SJCRH30 (cell line): ENCODE data around the gene LRIF1. TPM values are rescaled to one million over a fixed set of nuclear protein-coding genes. Genes with fewer than 3 reads are reported as not detected.

Source experiments
- DNase-seq, 2 experiments: peaks; one replicate each; pipeline ENCODE4 v3.0.0-alpha.2; 2015 to 2020
- H3K27ac ChIP-seq: fragments of 250-450 bp; sonication (Bioruptor Pico); 2 replicates; pipeline ENCODE4 v1.5.1; 2020; ENCODE audit warnings: mild to moderate bottlenecking, moderate library complexity
- H3K27me3 ChIP-seq: fragments of 250-450 bp; sonication (Bioruptor Pico); 2 replicates; pipeline ENCODE4 v1.5.1; 2020; ENCODE audit warnings: mild to moderate bottlenecking, moderate library complexity
- H3K36me3 ChIP-seq: fragments of 250-450 bp; sonication (Bioruptor Pico); 2 replicates; pipeline ENCODE4 v1.5.1; 2020; ENCODE audit warnings: mild to moderate bottlenecking, moderate library complexity
- H3K4me1 ChIP-seq: fragments of 250-450 bp; sonication (Bioruptor Pico); 2 replicates; pipeline ENCODE4 v1.5.1; 2020; ENCODE audit warnings: mild to moderate bottlenecking, moderate library complexity
- H3K4me3 ChIP-seq: fragments of 250-450 bp; sonication (Bioruptor Pico); 2 replicates; pipeline ENCODE4 v1.5.1; 2020; ENCODE audit warnings: mild to moderate bottlenecking, moderate library complexity
- H3K9me3 ChIP-seq: fragments of 250-450 bp; sonication (Bioruptor Pico); replicated peaks from 2 replicates; pipeline ENCODE4 v1.5.1; 2020; ENCODE audit warnings: mild to moderate bottlenecking, moderate library complexity
- total RNA-seq: library from RNA; depleted of rRNA; stranded (reverse); fragments of >200 nt; shearing (Covaris generic); gene quantifications from 2 replicates; pipeline ENCODE4 v1.2.3, GENCODE V29; 2014

Gene LRIF1
- total RNA-seq, 1 experiment from 2014 or later: 45.3 TPM

GRCh38 chr1:110927484-110928075 is 36.1 kb downstream of the LRIF1 start:
- peak in 1 of 2 experiments; percentile 3 for DNase-seq
- H3K4me1 ChIP-seq: no peaks in the 10 kb centered on the region
- no peak overlapping the region for H3K27ac ChIP-seq
- H3K9me3 ChIP-seq: no peaks in the 10 kb centered on the region
- H3K27me3 ChIP-seq: no peaks in the 10 kb centered on the region
- H3K36me3 ChIP-seq: no peaks in the 10 kb centered on the region
- no peak overlapping the region for H3K4me3 ChIP-seq

- no peak for DNase-seq
Observed at GRCh38 chr1:110921953-110922352, 41.8 kb downstream of the LRIF1 start.

GRCh38 chr1:110918016-110918415 is 45.7 kb downstream of the LRIF1 start:
- no peak overlapping the region for H3K27ac ChIP-seq
- DNase-seq: no peak
- H3K4me1 ChIP-seq: no peaks in the 10 kb centered on the region
- H3K36me3 ChIP-seq: no peaks in the 10 kb centered on the region
- H3K27me3 ChIP-seq: no peaks in the 10 kb centered on the region; the same call in 1 of the 2 replicates
- H3K4me3 ChIP-seq: no peak overlapping the region
- no peaks in the 10 kb centered on the region for H3K9me3 ChIP-seq

More at GRCh38 chr1:110921953-110922352, 41.8 kb downstream of the LRIF1 start:
- no peaks in the 10 kb centered on the region for H3K9me3 ChIP-seq
- no peak overlapping the region for H3K27ac ChIP-seq
- no peaks in the 10 kb centered on the region for H3K4me1 ChIP-seq
- no peaks in the 10 kb centered on the region for H3K36me3 ChIP-seq
- H3K27me3 ChIP-seq: no peaks in the 10 kb centered on the region
- no peak overlapping the region for H3K4me3 ChIP-seq

- DNase-seq: peak in 1 of 2 experiments; percentile 3
- Histone ChIP-seq H3K4me3 (no peak overlapping the region), H3K4me1 (no peaks in the 10 kb centered on the region), H3K36me3 (no peaks in the 10 kb centered on the region), H3K27ac (no peak overlapping the region), H3K27me3 (no peaks in the 10 kb centered on the region; the same call in 1 of the 2 replicates), H3K9me3 (no peaks in the 10 kb centered on the region)
Observed at GRCh38 chr1:110916669-110917306, 46.9 kb downstream of the LRIF1 start.

GRCh38 chr1:110916274-110916668 is 47.5 kb downstream of the LRIF1 start:
- no peaks in the 10 kb centered on the region; the same call in 1 of the 2 replicates for H3K27me3 ChIP-seq
- H3K4me1 ChIP-seq: no peaks in the 10 kb centered on the region
- DNase-seq: no peak
- H3K9me3 ChIP-seq: no peaks in the 10 kb centered on the region
- H3K27ac ChIP-seq: no peak overlapping the region
- H3K4me3 ChIP-seq: no peak overlapping the region
- no peaks in the 10 kb centered on the region for H3K36me3 ChIP-seq

- no peak overlapping the region for H3K4me3 ChIP-seq
- H3K27me3 ChIP-seq: no peaks in the 10 kb centered on the region; the same call in 1 of the 2 replicates
- H3K4me1 ChIP-seq: no peaks in the 10 kb centered on the region
- H3K27ac ChIP-seq: no peak overlapping the region
- no peaks in the 10 kb centered on the region for H3K9me3 ChIP-seq
- H3K36me3 ChIP-seq: no peaks in the 10 kb centered on the region
- DNase-seq: no peak
Observed at GRCh38 chr1:110915804-110916203, 47.9 kb downstream of the LRIF1 start.

- H3K4me1 ChIP-seq: no peaks in the 10 kb centered on the region
- H3K4me3 ChIP-seq: no peak overlapping the region
- H3K36me3 ChIP-seq: no peaks in the 10 kb centered on the region
- H3K27me3 ChIP-seq: no peaks in the 10 kb centered on the region; the same call in 1 of the 2 replicates
- H3K27ac ChIP-seq: no peak overlapping the region
- H3K9me3 ChIP-seq: no peaks in the 10 kb centered on the region
- no peak for DNase-seq
Observed at GRCh38 chr1:110914676-110915075, 49.0 kb downstream of the LRIF1 start.

GRCh38 chr1:110912784-110913183 is 50.9 kb downstream of the LRIF1 start:
- no peak for DNase-seq
- Histone ChIP-seq H3K27ac (no peak overlapping the region), H3K4me3 (no peak overlapping the region), H3K4me1 (no peaks in the 10 kb centered on the region), H3K9me3 (no peaks in the 10 kb centered on the region), H3K36me3 (no peaks in the 10 kb centered on the region), H3K27me3 (no peaks in the 10 kb centered on the region; the same call in 1 of the 2 replicates)

GRCh38 chr1:110903853-110904500 is 59.7 kb downstream of the LRIF1 start:
- H3K27ac ChIP-seq: no peak overlapping the region
- H3K36me3 ChIP-seq: no peaks in the 10 kb centered on the region
- no peaks in the 10 kb centered on the region for H3K27me3 ChIP-seq

GRCh38 chr1:110902820-110903463 is 60.8 kb downstream of the LRIF1 start:
- no peaks in the 10 kb centered on the region for H3K4me1 ChIP-seq

More at GRCh38 chr1:110903853-110904500, 59.7 kb downstream of the LRIF1 start:
- Histone ChIP-seq H3K4me1 (no peaks in the 10 kb centered on the region), H3K9me3 (no peaks in the 10 kb centered on the region), H3K4me3 (no peak overlapping the region)
- DNase-seq: no peak

GRCh38 chr1:110899458-110899843 is 64.3 kb downstream of the LRIF1 start:
- Histone ChIP-seq H3K4me3 (no peak overlapping the region), H3K27ac (no peak overlapping the region), H3K36me3 (no peaks in the 10 kb centered on the region), H3K4me1 (no peaks in the 10 kb centered on the region), H3K9me3 (no peaks in the 10 kb centered on the region), H3K27me3 (no peaks in the 10 kb centered on the region)
- DNase-seq: no peak

More at GRCh38 chr1:110902820-110903463, 60.8 kb downstream of the LRIF1 start:
- H3K4me3 ChIP-seq: no peak overlapping the region
- DNase-seq: no peak
- no peaks in the 10 kb centered on the region for H3K9me3 ChIP-seq
- H3K27ac ChIP-seq: no peak overlapping the region
- H3K36me3 ChIP-seq: no peaks in the 10 kb centered on the region
- no peaks in the 10 kb centered on the region for H3K27me3 ChIP-seq

GRCh38 chr1:110898734-110899457 is 64.8 kb downstream of the LRIF1 start:
- no peak overlapping the region for H3K4me3 ChIP-seq
- no peaks in the 10 kb centered on the region for H3K36me3 ChIP-seq
- no peak overlapping the region for H3K27ac ChIP-seq
- no peaks in the 10 kb centered on the region for H3K27me3 ChIP-seq
- DNase-seq: no peak
- no peaks in the 10 kb centered on the region for H3K9me3 ChIP-seq
- no peaks in the 10 kb centered on the region for H3K4me1 ChIP-seq

GRCh38 chr1:110897681-110898080 is 66.0 kb downstream of the LRIF1 start:
- Histone ChIP-seq H3K27ac (no peak overlapping the region), H3K4me3 (no peak overlapping the region), H3K27me3 (0 out of 2 replicates have a peak, but pooled peaks cover 7% of the 10 kb centered on the region), H3K4me1 (no peaks in the 10 kb centered on the region), H3K9me3 (no peaks in the 10 kb centered on the region), H3K36me3 (no peaks in the 10 kb centered on the region)
- no peak for DNase-seq
